Posterior cingulate gyrus (tissue), 11 donors: ENCODE results near the gene JPT1.

ENCODE experiments used
- DNase-seq, 10 donors: peaks; one replicate each; pipeline versions ENCODE4 v3.0.0 to v3.0.0-alpha.2; 2020 to 2021; ENCODE audit warnings: mixed read lengths in 3 of 10
- intact Hi-C: fragments of 100-400 bp; cut with DNase I; formaldehyde crosslinking; loops from one replicate; pipeline ENCODE4 v1.15.1; 2023

Gene JPT1

DNA sequence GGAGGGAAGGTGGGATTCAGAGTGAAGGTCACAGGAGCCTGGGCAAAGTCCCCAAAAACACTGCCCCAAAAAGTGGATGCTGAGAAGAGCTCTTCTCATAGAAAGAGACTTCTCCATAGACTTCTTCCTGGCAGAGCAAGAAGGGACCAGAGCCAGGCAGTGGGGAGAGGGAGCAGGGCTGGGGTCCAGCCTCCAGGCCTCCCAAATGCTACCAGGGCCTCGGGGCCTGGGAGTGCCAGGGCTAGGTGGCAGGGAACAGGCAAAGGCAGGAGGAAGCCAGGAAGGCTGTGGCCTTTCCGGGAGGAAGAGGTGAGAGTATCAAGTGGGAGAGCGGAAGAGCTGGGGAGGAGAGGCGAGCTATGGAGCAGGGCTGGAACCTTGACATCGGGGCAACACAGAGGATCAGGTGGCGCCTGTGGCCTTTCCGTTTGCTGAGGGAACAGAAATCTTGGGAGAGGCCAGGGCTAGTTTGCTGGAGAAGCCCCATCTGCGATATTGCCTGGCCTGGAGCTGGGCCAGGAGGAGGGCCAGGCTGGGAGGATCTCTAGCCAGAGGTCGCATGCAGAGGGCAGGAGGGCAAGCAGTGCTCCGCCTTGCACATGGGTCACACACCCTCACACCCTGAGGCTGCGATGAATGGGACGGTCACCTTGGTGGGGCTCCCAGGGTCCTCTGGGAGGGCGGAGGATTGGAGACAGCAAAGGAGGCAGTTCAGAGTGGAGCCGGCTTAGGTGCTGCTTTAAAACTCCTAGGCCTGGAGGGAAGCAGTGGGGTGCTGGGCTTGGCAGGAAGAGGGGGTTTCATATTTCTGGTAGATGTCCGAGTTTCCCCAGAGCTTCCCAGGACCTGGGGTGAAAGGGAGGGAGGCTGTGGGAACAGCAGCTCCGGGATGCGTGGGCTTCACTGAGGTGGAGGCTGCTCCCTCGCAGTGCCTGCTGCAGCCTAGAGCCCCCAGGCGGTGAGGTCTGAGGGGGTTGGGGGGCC, 63.1 kb downstream of the JPT1 start:
- intact Hi-C loops, result no loop called here
- no peak for DNase-seq

DNA sequence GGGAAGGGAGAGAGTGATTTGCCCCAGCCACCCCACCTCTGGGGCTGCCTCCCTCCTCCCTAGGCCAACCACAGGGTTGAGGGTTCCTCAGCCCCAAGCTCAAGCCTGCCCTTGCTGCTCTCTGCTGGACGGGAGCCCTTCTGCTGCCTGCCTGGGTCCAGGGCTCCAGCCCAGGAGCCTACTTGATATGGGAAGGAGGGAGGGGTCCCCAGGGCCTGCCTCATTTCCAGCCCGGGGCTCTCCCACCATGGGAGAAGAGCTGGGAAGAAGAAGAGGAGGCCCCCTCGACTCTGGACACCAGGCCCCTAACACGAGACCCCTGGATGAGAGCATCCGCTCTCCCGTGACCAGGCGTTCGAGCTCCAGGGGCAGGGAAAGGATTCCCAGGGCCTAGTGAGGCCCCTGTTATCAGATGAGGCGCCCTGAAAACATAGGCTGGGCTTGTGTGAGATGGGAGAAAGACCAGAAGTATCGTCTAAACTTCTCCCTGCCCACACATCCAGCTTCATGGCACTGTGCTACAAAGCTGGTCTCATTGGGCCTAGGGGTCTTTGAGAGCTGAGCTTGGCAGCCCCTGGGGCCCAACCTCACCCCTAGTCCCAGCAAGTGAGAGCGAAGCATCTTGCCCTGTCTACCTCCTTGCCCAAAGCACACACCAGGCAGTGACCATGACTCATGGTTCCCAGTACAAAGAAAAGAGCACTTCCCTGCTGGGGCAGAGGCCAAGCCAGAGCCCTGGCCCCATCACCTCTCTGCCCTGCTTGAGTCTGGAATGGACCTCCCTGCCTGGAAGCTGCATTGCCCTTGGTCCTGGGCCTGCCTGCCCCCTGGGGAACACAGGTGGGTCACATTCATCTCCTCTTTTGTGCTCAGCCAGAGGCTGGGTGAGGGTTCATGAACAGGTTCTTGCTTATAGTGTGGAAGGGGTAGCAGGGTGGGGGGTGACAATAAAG, 65.6 kb downstream of the JPT1 start:
- intact Hi-C loops, result no loop called here
- no peak for DNase-seq

DNA sequence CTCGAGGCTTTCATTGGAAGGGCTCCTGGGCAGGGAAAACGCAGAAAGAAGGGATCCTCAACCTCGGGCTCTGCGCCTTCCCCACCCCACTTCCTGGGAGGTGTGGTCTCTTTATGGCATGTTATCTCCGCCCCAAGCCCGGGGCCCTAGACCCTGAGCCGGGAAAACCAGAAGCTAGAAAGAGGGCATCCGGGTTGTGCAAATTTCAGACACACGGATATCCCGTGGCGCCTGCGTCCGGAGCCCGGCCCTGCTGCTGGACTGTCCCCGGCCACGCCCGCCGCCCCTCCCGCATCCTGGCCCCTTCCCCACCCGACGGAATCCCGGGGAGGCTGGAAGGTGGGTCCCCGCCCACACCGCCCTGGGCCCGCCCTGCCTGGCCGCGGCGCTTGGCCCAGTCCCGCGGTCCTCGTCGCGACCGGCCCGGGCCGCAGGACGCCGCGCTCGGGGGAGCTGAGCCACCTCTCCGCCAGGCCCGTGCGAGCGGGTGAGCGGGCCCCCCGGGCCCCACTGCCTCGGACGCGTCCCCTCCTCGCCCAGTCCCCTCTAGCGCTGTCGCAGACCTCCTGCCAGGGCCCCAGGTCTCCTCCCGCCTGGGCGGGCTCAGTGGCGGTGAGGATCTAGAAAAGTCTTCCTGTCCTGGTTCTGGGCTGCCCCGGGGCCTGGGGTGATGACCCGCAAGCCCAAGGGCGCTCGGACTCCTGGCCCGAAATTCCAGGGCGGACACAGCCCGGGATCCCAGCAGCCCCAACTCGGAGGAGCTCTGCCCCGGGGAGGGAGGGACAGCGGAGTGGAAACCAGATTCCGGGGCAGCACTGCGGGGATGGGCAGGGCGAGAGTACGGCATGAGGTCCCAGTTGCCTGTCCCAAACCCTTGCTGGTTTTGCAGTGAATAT, 66.5 kb downstream of the JPT1 start, which contains the start of gene SLC16A5:
TSS of gene SLC16A5 (plus strand) at position 397 of the 896 bp plus-strand sequence. CDS start 5,683 bp downstream, outside the sequence.
- intact Hi-C loops, result no loop called here
- DNase-seq, result peak in 5 of 10 donors; percentile 23 to 86 (median 29)

DNA sequence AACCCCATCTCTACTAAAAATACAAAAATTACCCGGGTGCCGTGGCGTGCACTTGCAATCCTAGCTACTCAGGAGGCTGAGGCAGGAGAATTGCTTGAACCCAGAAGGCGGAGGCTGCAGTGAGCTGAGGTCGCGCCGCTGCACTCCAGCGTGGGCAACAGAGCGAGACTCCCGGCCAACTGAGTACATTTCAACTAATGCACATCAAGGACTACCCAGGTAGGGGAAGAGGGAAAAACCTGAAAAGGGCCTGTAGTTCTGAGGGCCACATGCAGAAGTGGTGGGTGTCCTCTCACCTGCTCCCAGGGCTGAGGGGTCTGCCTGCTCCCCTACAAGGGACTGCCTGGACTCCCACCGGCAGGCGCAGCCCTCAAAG, 67.1 kb downstream of the JPT1 start:
- DNase-seq, result no peak
- intact Hi-C loops, result no loop called here

DNA sequence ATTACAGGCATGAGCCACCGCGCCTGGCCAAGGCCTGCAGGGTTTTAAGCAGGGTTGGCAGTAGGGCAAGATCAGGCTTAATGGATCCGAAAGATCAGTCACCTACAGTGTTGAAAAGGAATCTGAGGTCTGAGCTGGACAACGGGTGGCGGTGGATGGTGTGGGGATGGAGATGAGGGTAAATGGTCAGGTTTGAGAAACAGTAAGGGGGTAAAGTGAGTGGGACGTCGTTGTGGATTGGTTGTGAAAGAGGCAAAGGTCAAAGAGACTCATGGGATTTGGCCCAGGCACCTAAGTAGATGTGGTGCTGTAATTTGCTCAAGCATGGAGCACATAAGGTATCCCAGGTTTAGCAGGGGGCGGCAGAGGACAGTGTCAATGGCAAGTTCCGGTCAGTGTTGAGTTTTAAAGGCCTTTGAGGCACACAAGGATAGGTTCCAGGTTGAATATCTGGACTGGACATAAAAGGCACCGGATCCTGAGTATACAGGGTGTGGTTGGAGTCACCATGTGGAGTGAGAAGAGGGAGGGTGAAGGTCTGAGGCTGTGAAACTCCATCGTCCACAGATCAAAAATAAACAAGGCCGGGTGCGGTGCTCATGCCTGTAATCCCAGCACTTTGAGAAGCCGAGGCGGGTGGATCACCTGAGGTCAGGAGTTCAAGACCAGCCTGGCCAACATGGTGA, 67.7 kb downstream of the JPT1 start:
- intact Hi-C loops, result no loop called here
- no peak for DNase-seq
